Keratinocyte (primary cell): ENCODE data around the gene P3H2. TPM values are rescaled to one million over a fixed set of nuclear protein-coding genes. Genes with fewer than 3 reads are reported as not detected.

Experiments
- DNase-seq: peaks from one replicate; pipeline ENCODE4 v3.0.0-alpha.2; 2011; ENCODE audit warnings: low read depth, missing footprints, low spot score
- FAIRE-seq: peaks from 2 replicates; lab custom pipeline; 2011; peaks lifted over from hg19 to GRCh38; lab: Jason Lieb, UNC
- H2AFZ ChIP-seq: 2 replicates; pipeline ENCODE4 v1.6.0; 2012; ENCODE audit warnings: low read length, control low read depth, inconsistent platforms; ENCODE audit not compliant: control insufficient read depth
- H3K27ac ChIP-seq: 2 replicates; pipeline ENCODE4 v1.5.1; 2011; ENCODE audit warnings: low read length; ENCODE audit not compliant: control insufficient read depth, insufficient read depth
- H3K27me3 ChIP-seq: 3 replicates; pipeline ENCODE4 v1.6.0; 2011; ENCODE audit warnings: low read length; ENCODE audit not compliant: control insufficient read depth, insufficient read depth; ENCODE audit errors: extremely low read depth
- H3K36me3 ChIP-seq, 2 experiments: 2 replicates in 1 of 2; 3 replicates in 1 of 2; pipeline ENCODE4 v1.5.1; 2011; ENCODE audit warnings: low read length in 2 of 2, mild to moderate bottlenecking in 1 of 2; ENCODE audit not compliant: control insufficient read depth in 2 of 2, insufficient read depth in 2 of 2; ENCODE audit errors: extremely low read depth in 1 of 2
- H3K4me1 ChIP-seq: 3 replicates; pipeline ENCODE4 v1.5.1; 2011; ENCODE audit warnings: low read length; ENCODE audit not compliant: control insufficient read depth, insufficient read depth; ENCODE audit errors: extremely low read depth
- H3K4me2 ChIP-seq: 3 replicates; pipeline ENCODE4 v1.6.0; 2011; ENCODE audit warnings: low read depth, low read length; ENCODE audit not compliant: control insufficient read depth, insufficient read depth; ENCODE audit errors: extremely low read depth
- H3K4me3 ChIP-seq, 3 experiments: fragments of 200-600 bp in 1 of 3; sonication (generic) in 1 of 3; 2 replicates in 2 of 3; 3 replicates in 1 of 3; pipeline ENCODE4 v1.5.1; 2011 to 2016; ENCODE audit warnings: low read length in 3 of 3, mild to moderate bottlenecking in 3 of 3, control low read depth in 2 of 3, inconsistent platforms in 1 of 3, low read depth in 1 of 3, mixed read lengths in 1 of 3, mixed run types in 1 of 3, moderate library complexity in 1 of 3; ENCODE audit not compliant: control insufficient read depth in 2 of 3, insufficient read depth in 2 of 3; ENCODE audit errors: extremely low read depth in 1 of 3
- H3K79me2 ChIP-seq: 2 replicates; pipeline ENCODE4 v1.6.0; 2012; ENCODE audit warnings: low read length; ENCODE audit not compliant: control insufficient read depth, insufficient read depth
- H3K9ac ChIP-seq: 3 replicates; pipeline ENCODE4 v1.6.0; 2011; ENCODE audit warnings: low read length; ENCODE audit not compliant: control insufficient read depth, insufficient read depth; ENCODE audit errors: extremely low read depth
- H3K9me1 ChIP-seq: 3 replicates; pipeline ENCODE4 v1.6.0; 2011; ENCODE audit warnings: low read length; ENCODE audit not compliant: control insufficient read depth, insufficient read depth; ENCODE audit errors: extremely low read depth
- H3K9me3 ChIP-seq: 2 replicates; pipeline ENCODE4 v1.5.1; 2012; ENCODE audit warnings: low read depth, low read length; ENCODE audit not compliant: control insufficient read depth
- H4K20me1 ChIP-seq: 3 replicates; pipeline ENCODE4 v1.6.0; 2011; ENCODE audit warnings: low read length; ENCODE audit not compliant: control insufficient read depth, insufficient read depth; ENCODE audit errors: extremely low read depth
- EZH2 ChIP-seq: IDR thresholded peaks from one replicate; pipeline ENCODE4 v1.6.1; 2012; ENCODE audit warnings: inconsistent platforms, mild to moderate bottlenecking, low read length, moderate library complexity
- dilution Hi-C: fragments of 300-500 bp; cut with MboI; formaldehyde crosslinking; loops from one replicate; pipeline ENCODE4 v1.7.0; 2020; ENCODE audit warnings: low sequenced_read_pairs; ENCODE audit not compliant: extremely low pct_ligation_motif_present
- polyA plus RNA-seq, 5 experiments: library from polyadenylated mRNA; depleted of rRNA in 3 of 5; stranded (reverse) in 3 of 5; stranded (forward) in 1 of 5; unstranded in 1 of 5; fragments of >200 nt; gene quantifications; 1 replicate in 1 of 5; 2 replicates in 3 of 5; 3 replicates in 1 of 5; pipeline versions ENCODE4 v1.2.1 to v1.2.3, GENCODE V29; 2011 to 2012; ENCODE audit warnings: missing spikeins in 2 of 5, low read depth in 1 of 5, low replicate concordance in 1 of 5
- TF ChIP-seq, protein P1 (sequence below), 3 experiments: IDR thresholded peaks in 1 of 3; conservative IDR thresholded peaks in 1 of 3; optimal IDR thresholded peaks in 1 of 3; 2 replicates in 2 of 3; 3 replicates in 1 of 3; pipeline versions ENCODE3 to v1.5.1; 2011; ENCODE audit warnings: low read length in 3 of 3, mild to moderate bottlenecking in 3 of 3, moderate library complexity in 2 of 3, control low read depth in 1 of 3, inconsistent platforms in 1 of 3; ENCODE audit not compliant: insufficient read depth in 2 of 3; ENCODE audit errors: extremely low read depth in 1 of 3

The P3H2 gene
- polyA plus RNA-seq, 1 donor (not counting 4 experiments of a cell fraction or from before 2014, with no cell fraction given) = 115 TPM

DNA sequence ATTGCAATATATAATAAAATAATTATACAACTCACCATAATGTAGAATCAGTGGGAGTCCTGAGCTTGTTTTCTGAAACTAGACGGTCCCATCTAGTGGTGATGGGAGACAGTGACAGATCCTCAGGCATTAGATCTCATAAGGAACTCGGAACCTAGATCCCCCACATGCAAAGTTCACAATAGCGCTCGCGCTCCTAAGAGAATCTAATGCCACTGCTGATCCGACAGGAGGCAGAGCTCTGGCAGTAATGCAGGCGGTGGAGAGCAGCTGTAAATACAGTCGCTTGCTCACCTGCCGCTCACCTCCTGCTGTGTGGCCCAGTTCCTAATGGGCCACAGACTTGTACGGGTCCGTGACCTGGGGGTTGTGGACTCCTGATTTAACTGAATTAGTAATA lies 87.8 kb downstream of the P3H2 start:
- no peak overlapping the region for H3K27ac ChIP-seq
- no peaks in the 10 kb centered on the region for H4K20me1 ChIP-seq
- DNase-seq = no peak
- H3K9me3 ChIP-seq = no peaks in the 10 kb centered on the region
- no peak for TF ChIP-seq EZH2
- H3K36me3 ChIP-seq = no peaks in the 10 kb centered on the region
- peaks cover 28% of the 10 kb centered on the region for H3K4me1 ChIP-seq
- peaks cover 20% of the 10 kb centered on the region for H3K79me2 ChIP-seq
- no peak overlapping the region for H2AFZ ChIP-seq
- H3K27me3 ChIP-seq = no peaks in the 10 kb centered on the region
- no peak overlapping the region for H3K9ac ChIP-seq
- dilution Hi-C loops = no loop called here
- no peak for FAIRE-seq
- H3K4me3 ChIP-seq = no peak overlapping the region
- no peaks in the 10 kb centered on the region for H3K9me1 ChIP-seq
- no peak overlapping the region for H3K4me2 ChIP-seq

- FAIRE-seq (no peak), DNase-seq (no peak)
- peak overlapping the region; percentile 31 for H3K27ac ChIP-seq
- no peaks in the 10 kb centered on the region for H3K27me3 ChIP-seq
- no peaks in the 10 kb centered on the region for H3K9me3 ChIP-seq
- H2AFZ ChIP-seq = peak overlapping the region; percentile 12
- H3K9me1 ChIP-seq = no peaks in the 10 kb centered on the region
- H3K79me2 ChIP-seq = peaks cover 19% of the 10 kb centered on the region
- H4K20me1 ChIP-seq = no peaks in the 10 kb centered on the region
- H3K9ac ChIP-seq = no peak overlapping the region
- dilution Hi-C loops = no loop called here
- peak overlapping the region; percentile 38 for H3K4me2 ChIP-seq
- no peaks in the 10 kb centered on the region for H3K36me3 ChIP-seq
- H3K4me3 ChIP-seq = no peak overlapping the region
- H3K4me1 ChIP-seq = peaks cover 20% of the 10 kb centered on the region
- TF ChIP-seq, protein P1, sequence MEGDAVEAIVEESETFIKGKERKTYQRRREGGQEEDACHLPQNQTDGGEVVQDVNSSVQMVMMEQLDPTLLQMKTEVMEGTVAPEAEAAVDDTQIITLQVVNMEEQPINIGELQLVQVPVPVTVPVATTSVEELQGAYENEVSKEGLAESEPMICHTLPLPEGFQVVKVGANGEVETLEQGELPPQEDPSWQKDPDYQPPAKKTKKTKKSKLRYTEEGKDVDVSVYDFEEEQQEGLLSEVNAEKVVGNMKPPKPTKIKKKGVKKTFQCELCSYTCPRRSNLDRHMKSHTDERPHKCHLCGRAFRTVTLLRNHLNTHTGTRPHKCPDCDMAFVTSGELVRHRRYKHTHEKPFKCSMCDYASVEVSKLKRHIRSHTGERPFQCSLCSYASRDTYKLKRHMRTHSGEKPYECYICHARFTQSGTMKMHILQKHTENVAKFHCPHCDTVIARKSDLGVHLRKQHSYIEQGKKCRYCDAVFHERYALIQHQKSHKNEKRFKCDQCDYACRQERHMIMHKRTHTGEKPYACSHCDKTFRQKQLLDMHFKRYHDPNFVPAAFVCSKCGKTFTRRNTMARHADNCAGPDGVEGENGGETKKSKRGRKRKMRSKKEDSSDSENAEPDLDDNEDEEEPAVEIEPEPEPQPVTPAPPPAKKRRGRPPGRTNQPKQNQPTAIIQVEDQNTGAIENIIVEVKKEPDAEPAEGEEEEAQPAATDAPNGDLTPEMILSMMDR (optimal IDR thresholded peaks at IDR 0.05 in 1 of 3, IDR thresholded peaks at IDR 0.05 in 1 of 3, conservative IDR thresholded peaks at IDR 0.05 in 1 of 3; ENCODE audit: extremely low read depth in 1 of 3, insufficient read depth in 2 of 3, low read length in 3 of 3) = no peak
- TF ChIP-seq EZH2 = no peak
Measured at GRCh38 chr3:190031887-190032752, 88.6 kb downstream of the P3H2 start.
